ENCODE data around the gene RWDD3. TPM values are rescaled to one million over a fixed set of nuclear protein-coding genes. Genes with fewer than 3 reads are reported as not detected.

Gene RWDD3
- total and polyA plus RNA-seq, 10 of the 15 experiments (the other 5 are each of a cell fraction or from before 2014, with no cell fraction given), result 9.8 to 42.9 (median 21.4) TPM

DNA sequence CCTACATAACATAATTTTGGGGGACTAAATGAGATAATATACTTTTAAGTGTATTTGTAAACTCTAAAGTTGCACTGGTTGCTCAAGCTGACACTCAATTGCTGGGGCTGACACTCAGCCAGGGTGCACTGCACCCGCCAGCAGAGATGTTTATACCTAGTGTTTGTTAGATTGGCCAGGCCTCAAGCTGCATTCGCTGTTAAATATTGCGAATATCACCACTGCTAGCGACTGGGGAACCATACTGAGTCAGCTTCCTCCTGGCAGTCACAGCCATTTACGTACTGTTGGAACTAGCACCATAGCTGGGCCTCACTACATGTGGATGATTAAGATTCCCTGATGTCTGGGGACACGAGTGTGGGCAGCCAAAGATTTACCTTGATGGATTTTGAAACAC, 12.7 kb upstream of the RWDD3 start:
- ChIA-PET CTCF (no interaction called here), POLR2A (interaction anchor here (1.1 kb wide), 1 partner anchor 12 kb away, joined by 3 read pairs; no protein-coding TSS in a partner anchor), SMC1A (ENCODE audit: uncharacterized antibody, unreplicated experiment) (no interaction called here), RAD21 (ENCODE audit: unreplicated experiment) (no interaction called here)
- H3K4me2 ChIP-seq (ENCODE audit: control insufficient read depth, insufficient read depth), result no peak overlapping the region
- H3K9me3 ChIP-seq (replicated peaks; ENCODE audit: control insufficient read depth, insufficient read depth, low read length), result no peaks in the 10 kb centered on the region
- no peak for ATAC-seq
- no peak for DNase-seq (ENCODE audit: low read depth, low spot score)
- 52% methylated on average over 6 of the region's 6 CpGs for WGBS (ENCODE audit: insufficient coverage, insufficient replicate concordance, low lambda C conversion rate, missing lambda C conversion rate)
- in situ Hi-C loops (cut with MboI) (no loop called here), intact Hi-C loops (cut with micrococcal nuclease; ENCODE audit: unreplicated experiment) (no loop called here)
- BruUV-seq (replicated peaks), result no TSS peak
- no peaks in the 10 kb centered on the region for H3K79me2 ChIP-seq (ENCODE audit: control insufficient read depth, insufficient read depth, low read length)
- H2AFZ ChIP-seq (ENCODE audit: control insufficient read depth, low read depth, low read length), result no peak overlapping the region
- no peak overlapping the region for H3K4me3 ChIP-seq
- no peak overlapping the region for H3K9ac ChIP-seq (ENCODE audit: control insufficient read depth, insufficient read depth, low read length)
- H4K20me1 ChIP-seq (ENCODE audit: control insufficient read depth, insufficient read depth), result no peaks in the 10 kb centered on the region
- FAIRE-seq, result no peak
- TF ChIP-seq TARDBP (IDR thresholded peaks at IDR 0.05; ENCODE audit: borderline replicate concordance) (no peak), SMC3 (IDR thresholded peaks at IDR 0.05; ENCODE audit: borderline replicate concordance, low read length) (no peak), CBX3 (IDR thresholded peaks at IDR 0.05; ENCODE audit: borderline replicate concordance, low read depth) (no peak), POLR2AphosphoS2 (IDR thresholded peaks at IDR 0.05; ENCODE audit: low read depth, low read length) (no peak), NFYA (IDR thresholded peaks at IDR 0.05; ENCODE audit: borderline replicate concordance, low read depth, low read length) (no peak), SREBF2 (IDR thresholded peaks at IDR 0.05; ENCODE audit: low read length) (no peak), MTA3 (IDR thresholded peaks at IDR 0.05; ENCODE audit: borderline replicate concordance, low read length) (no peak), TCF12 (IDR thresholded peaks at IDR 0.05; ENCODE audit: low read depth, low read length) (no peak), EP300 (IDR thresholded peaks at IDR 0.05; ENCODE audit: borderline replicate concordance in 1 of 2, control insufficient read depth in 1 of 2, low read depth in 2 of 2, low read length in 2 of 2) (no peak)
- TF ChIP-seq, protein P1, sequence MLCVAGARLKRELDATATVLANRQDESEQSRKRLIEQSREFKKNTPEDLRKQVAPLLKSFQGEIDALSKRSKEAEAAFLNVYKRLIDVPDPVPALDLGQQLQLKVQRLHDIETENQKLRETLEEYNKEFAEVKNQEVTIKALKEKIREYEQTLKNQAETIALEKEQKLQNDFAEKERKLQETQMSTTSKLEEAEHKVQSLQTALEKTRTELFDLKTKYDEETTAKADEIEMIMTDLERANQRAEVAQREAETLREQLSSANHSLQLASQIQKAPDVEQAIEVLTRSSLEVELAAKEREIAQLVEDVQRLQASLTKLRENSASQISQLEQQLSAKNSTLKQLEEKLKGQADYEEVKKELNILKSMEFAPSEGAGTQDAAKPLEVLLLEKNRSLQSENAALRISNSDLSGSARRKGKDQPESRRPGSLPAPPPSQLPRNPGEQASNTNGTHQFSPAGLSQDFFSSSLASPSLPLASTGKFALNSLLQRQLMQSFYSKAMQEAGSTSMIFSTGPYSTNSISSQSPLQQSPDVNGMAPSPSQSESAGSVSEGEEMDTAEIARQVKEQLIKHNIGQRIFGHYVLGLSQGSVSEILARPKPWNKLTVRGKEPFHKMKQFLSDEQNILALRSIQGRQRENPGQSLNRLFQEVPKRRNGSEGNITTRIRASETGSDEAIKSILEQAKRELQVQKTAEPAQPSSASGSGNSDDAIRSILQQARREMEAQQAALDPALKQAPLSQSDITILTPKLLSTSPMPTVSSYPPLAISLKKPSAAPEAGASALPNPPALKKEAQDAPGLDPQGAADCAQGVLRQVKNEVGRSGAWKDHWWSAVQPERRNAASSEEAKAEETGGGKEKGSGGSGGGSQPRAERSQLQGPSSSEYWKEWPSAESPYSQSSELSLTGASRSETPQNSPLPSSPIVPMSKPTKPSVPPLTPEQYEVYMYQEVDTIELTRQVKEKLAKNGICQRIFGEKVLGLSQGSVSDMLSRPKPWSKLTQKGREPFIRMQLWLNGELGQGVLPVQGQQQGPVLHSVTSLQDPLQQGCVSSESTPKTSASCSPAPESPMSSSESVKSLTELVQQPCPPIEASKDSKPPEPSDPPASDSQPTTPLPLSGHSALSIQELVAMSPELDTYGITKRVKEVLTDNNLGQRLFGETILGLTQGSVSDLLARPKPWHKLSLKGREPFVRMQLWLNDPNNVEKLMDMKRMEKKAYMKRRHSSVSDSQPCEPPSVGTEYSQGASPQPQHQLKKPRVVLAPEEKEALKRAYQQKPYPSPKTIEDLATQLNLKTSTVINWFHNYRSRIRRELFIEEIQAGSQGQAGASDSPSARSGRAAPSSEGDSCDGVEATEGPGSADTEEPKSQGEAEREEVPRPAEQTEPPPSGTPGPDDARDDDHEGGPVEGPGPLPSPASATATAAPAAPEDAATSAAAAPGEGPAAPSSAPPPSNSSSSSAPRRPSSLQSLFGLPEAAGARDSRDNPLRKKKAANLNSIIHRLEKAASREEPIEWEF (IDR thresholded peaks at IDR 0.05; ENCODE audit: insufficient replicate concordance, low read depth, low read length), result no peak
- no peaks in the 10 kb centered on the region for H3K36me3 ChIP-seq (ENCODE audit: control insufficient read depth in 2 of 2, insufficient read depth in 2 of 2, low read length in 1 of 2)
- no peaks in the 10 kb centered on the region for H3K4me1 ChIP-seq (ENCODE audit: control insufficient read depth, insufficient read depth, low read length)
- no peak overlapping the region for H3K27ac ChIP-seq (ENCODE audit: control insufficient read depth, insufficient read depth)
- H3K27me3 ChIP-seq (replicated peaks in 1 of 2; ENCODE audit: control insufficient read depth in 2 of 2, insufficient read depth in 2 of 2, low read length in 1 of 2), result no peaks in the 10 kb centered on the region
